H1 (cell line): Measurements from ENCODE around the gene KCNJ2. TPM values are rescaled to one million over a fixed set of nuclear protein-coding genes. Genes with fewer than 3 reads are reported as not detected.

Experiments used
- CTCF ChIA-PET: fragments of 300-600 bp; sonication (Branson Sonifier 250); formaldehyde crosslinking; loops from one replicate; lab custom pipeline; 2021; ENCODE audit not compliant: partially characterized antibody; lab: Charles Lee
- POLR2A ChIA-PET: fragments of 300-600 bp; sonication (Branson Sonifier 250); formaldehyde crosslinking; loops from one replicate; lab custom pipeline; 2021; ENCODE audit warnings: inconsistent platforms; ENCODE audit not compliant: partially characterized antibody; lab: Charles Lee
- DNase-seq, 2 experiments: peaks; one replicate each; pipeline versions ENCODE4 v3.0.0 to v3.0.0-alpha.2; 2010 to 2022; ENCODE audit warnings: low spot score in 2 of 2, low read depth in 1 of 2, mixed read lengths in 1 of 2
- FAIRE-seq: peaks from 2 replicates; lab custom pipeline; 2011; peaks lifted over from hg19 to GRCh38; lab: Jason Lieb, UNC
- H2AFZ ChIP-seq: 2 replicates; pipeline ENCODE4 v1.8.1; 2012; ENCODE audit warnings: low read length, inconsistent platforms
- H2AK5ac ChIP-seq: 2 replicates; pipeline ENCODE4 v1.6.1; 2013; ENCODE audit warnings: low read depth, low read length
- H2BK120ac ChIP-seq: replicated peaks from 2 replicates; pipeline ENCODE3; 2013; ENCODE audit warnings: low read depth, low read length, inconsistent platforms
- H2BK12ac ChIP-seq: 2 replicates; pipeline ENCODE4 v1.6.1; 2013; ENCODE audit warnings: low read depth, low read length
- H2BK15ac ChIP-seq: 2 replicates; pipeline ENCODE4 v1.6.1; 2013; ENCODE audit warnings: low read length
- H2BK20ac ChIP-seq: 2 replicates; pipeline ENCODE4 v1.6.1; 2013; ENCODE audit warnings: low read length
- H2BK5ac ChIP-seq: 2 replicates; pipeline ENCODE4 v1.6.1; 2013; ENCODE audit warnings: low read depth, low read length
- H3K14ac ChIP-seq: 2 replicates; pipeline ENCODE4 v1.6.1; 2013; ENCODE audit warnings: inconsistent platforms; ENCODE audit not compliant: insufficient read length
- H3K18ac ChIP-seq: 2 replicates; pipeline ENCODE4 v1.6.1; 2013; ENCODE audit warnings: low read length; ENCODE audit errors: extremely low read depth
- H3K23ac ChIP-seq: 2 replicates; pipeline ENCODE4 v1.6.1; 2013; ENCODE audit warnings: inconsistent platforms; ENCODE audit not compliant: insufficient read length
- H3K23me2 ChIP-seq: 2 replicates; pipeline ENCODE4 v1.6.1; 2013; ENCODE audit warnings: low read depth, low read length
- H3K27ac ChIP-seq: 2 replicates; pipeline ENCODE4 v1.6.1; 2011; ENCODE audit warnings: low read depth, low read length, inconsistent platforms
- H3K27me3 ChIP-seq, 4 experiments: replicated peaks in 1 of 4; 1 replicate in 1 of 4; 2 replicates in 3 of 4; pipeline versions ENCODE4 v1.6.1 to v1.8.1; 2011 to 2013; ENCODE audit warnings: low read length in 3 of 4, mild to moderate bottlenecking in 3 of 4, inconsistent platforms in 2 of 4, mixed read lengths in 2 of 4, moderate library complexity in 1 of 4; ENCODE audit not compliant: control insufficient read depth in 3 of 4, insufficient read depth in 3 of 4; ENCODE audit errors: extremely low read depth in 1 of 4
- H3K36me3 ChIP-seq, 4 experiments: 2 replicates each; pipeline versions ENCODE4 v1.6.1 to v1.8.1; 2011 to 2013; ENCODE audit warnings: mild to moderate bottlenecking in 4 of 4, low read length in 3 of 4, moderate library complexity in 2 of 4, control low read depth in 1 of 4, inconsistent platforms in 1 of 4; ENCODE audit not compliant: insufficient read depth in 4 of 4, control insufficient read depth in 2 of 4
- H3K4ac ChIP-seq: replicated peaks from 2 replicates; pipeline ENCODE3; 2013; ENCODE audit warnings: low read length, low read depth, mixed read lengths, inconsistent platforms; ENCODE audit not compliant: insufficient read length
- H3K4me1 ChIP-seq, 4 experiments: replicated peaks in 1 of 4; 1 replicate in 1 of 4; 2 replicates in 3 of 4; pipeline versions ENCODE4 v1.6.1 to v1.8.1; 2011 to 2013; ENCODE audit warnings: low read length in 3 of 4, inconsistent platforms in 2 of 4, mixed read lengths in 1 of 4; ENCODE audit not compliant: insufficient read depth in 4 of 4, control insufficient read depth in 3 of 4
- H3K4me2 ChIP-seq, 2 experiments: 2 replicates each; pipeline versions ENCODE4 v1.6.1 to v1.8.1; 2011 to 2013; ENCODE audit warnings: low read depth in 2 of 2, low read length in 2 of 2, control low read depth in 1 of 2, inconsistent platforms in 1 of 2, mild to moderate bottlenecking in 1 of 2; ENCODE audit not compliant: insufficient read depth in 1 of 2
- H3K4me3 ChIP-seq, 4 experiments: fragments of 200-600, 300-600 bp in 1 of 4; sonication (generic), shearing (Covaris generic), sonication (Bioruptor Twin) in 1 of 4; 2 replicates each; pipeline versions ENCODE4 v1.5.1 to v1.8.1; 2011 to 2016; ENCODE audit warnings: low read length in 4 of 4, low read depth in 3 of 4, control low read depth in 2 of 4, inconsistent platforms in 2 of 4, mild to moderate bottlenecking in 2 of 4, mixed read lengths in 1 of 4, moderate library complexity in 1 of 4; ENCODE audit not compliant: insufficient read depth in 2 of 4; ENCODE audit errors: extremely low read depth in 1 of 4
- H3K56ac ChIP-seq: replicated peaks from 2 replicates; pipeline ENCODE3; 2013; ENCODE audit warnings: low read depth, mild to moderate bottlenecking, mixed read lengths, low read length, inconsistent platforms; ENCODE audit not compliant: insufficient read length
- H3K79me1 ChIP-seq: 2 replicates; pipeline ENCODE4 v1.6.1; 2013; ENCODE audit warnings: low read depth, low read length, control low read depth
- H3K79me2 ChIP-seq, 2 experiments: 2 replicates each; pipeline versions ENCODE4 v1.6.1 to v1.8.1; 2012 to 2013; ENCODE audit warnings: low read length in 2 of 2, mild to moderate bottlenecking in 2 of 2, inconsistent platforms in 1 of 2; ENCODE audit not compliant: insufficient read depth in 2 of 2, control insufficient read depth in 1 of 2
- H3K9ac ChIP-seq, 4 experiments: replicated peaks in 1 of 4; 1 replicate in 1 of 4; 2 replicates in 3 of 4; pipeline versions ENCODE4 v1.6.1 to v1.8.1; 2011 to 2013; ENCODE audit warnings: low read depth in 3 of 4, low read length in 3 of 4, control low read depth in 2 of 4, mild to moderate bottlenecking in 2 of 4, moderate library complexity in 2 of 4, inconsistent platforms in 1 of 4; ENCODE audit errors: extremely low read depth in 1 of 4
- H3K9me3 ChIP-seq, 2 experiments: 2 replicates each; pipeline versions ENCODE4 v1.6.1 to v1.8.1; 2012 to 2013; ENCODE audit warnings: mild to moderate bottlenecking in 2 of 2, moderate library complexity in 2 of 2, control low read depth in 1 of 2, inconsistent platforms in 1 of 2, low read depth in 1 of 2, low read length in 1 of 2, mixed read lengths in 1 of 2; ENCODE audit not compliant: insufficient read depth in 2 of 2
- H4K20me1 ChIP-seq, 2 experiments: replicated peaks in 1 of 2; 2 replicates each; pipeline versions ENCODE3 to v1.8.1; 2011 to 2013; ENCODE audit warnings: inconsistent platforms in 2 of 2, low read length in 2 of 2, mild to moderate bottlenecking in 1 of 2; ENCODE audit not compliant: insufficient read depth in 2 of 2, control insufficient read depth in 1 of 2
- H4K5ac ChIP-seq: 2 replicates; pipeline ENCODE4 v1.6.1; 2013; ENCODE audit warnings: low read length, low read depth, mixed read lengths, inconsistent platforms; ENCODE audit not compliant: insufficient read length
- H4K8ac ChIP-seq: 2 replicates; pipeline ENCODE4 v1.8.0; 2013; ENCODE audit warnings: mild to moderate bottlenecking, moderate library complexity, low read length, inconsistent platforms; ENCODE audit not compliant: insufficient read depth; ENCODE audit errors: extremely low read depth
- H4K91ac ChIP-seq: replicated peaks from 2 replicates; pipeline ENCODE3; 2013; ENCODE audit warnings: low read length, mixed read lengths, inconsistent platforms; ENCODE audit not compliant: insufficient read length
- ASH2L ChIP-seq: fragments of 200-600, 300-600 bp; sonication (generic); IDR thresholded peaks from one replicate; pipeline ENCODE4 v1.7.1; 2017; ENCODE audit warnings: low read length
- CHD1 ChIP-seq: IDR thresholded peaks from 2 replicates; pipeline ENCODE4 v1.6.1; 2012; ENCODE audit warnings: low read depth, low read length, improper control_type of control experiment
- CTBP2 ChIP-seq: IDR thresholded peaks from 2 replicates; pipeline ENCODE4 v1.7.0; 2011; ENCODE audit warnings: borderline replicate concordance, mild to moderate bottlenecking, moderate library complexity, mixed read lengths, low read length; ENCODE audit not compliant: insufficient read depth, insufficient read length
- CTCF ChIP-seq, 3 experiments: IDR thresholded peaks; 1 replicate in 2 of 3; 2 replicates in 1 of 3; pipeline versions ENCODE4 v1.5.1 to v1.6.1; 2011; ENCODE audit warnings: low read length in 3 of 3, mild to moderate bottlenecking in 3 of 3, inconsistent platforms in 2 of 3, low read depth in 1 of 3, moderate library complexity in 1 of 3; ENCODE audit not compliant: insufficient read depth in 1 of 3; ENCODE audit errors: control extremely low read depth in 1 of 3
- EGR1 ChIP-seq: IDR thresholded peaks from 2 replicates; pipeline ENCODE4 v1.6.1; 2011; ENCODE audit warnings: low read depth, low read length, borderline replicate concordance
- KDM5A ChIP-seq: fragments of 200-600 bp; IDR thresholded peaks from 2 replicates; pipeline ENCODE4 v1.7.1; 2012; ENCODE audit warnings: mild to moderate bottlenecking, low read length, inconsistent platforms, mixed read lengths
- WGBS, 2 experiments: shearing (Covaris generic) in 1 of 2; methylation state at CpG; one replicate each; pipeline versions ENCODE4 v1.1.6 to v1.1.7; 2013 to 2015; ENCODE audit warnings: low lambda C conversion rate in 2 of 2, mixed read lengths in 2 of 2, inconsistent platforms in 1 of 2, low coverage in 1 of 2, missing lambda C conversion rate in 1 of 2; ENCODE audit not compliant: insufficient replicate concordance in 2 of 2, insufficient coverage in 1 of 2, insufficient read length in 1 of 2; ENCODE audit errors: extremely low coverage in 1 of 2, missing lambda C conversion rate in 1 of 2; 5-methylcytosine and 5-hydroxymethylcytosine counted together
- polyA plus RNA-seq, 7 experiments: library from polyadenylated mRNA; depleted of rRNA in 3 of 7; stranded (reverse) in 5 of 7; unstranded in 2 of 7; fragments of >200 nt in 5 of 7; fragments of 200-250 nt in 2 of 7; gene quantifications; 1 replicate in 5 of 7; 2 replicates in 1 of 7; 4 replicates in 1 of 7; pipeline versions ENCODE4 v1.2.1 to v1.2.3, GENCODE V29; 2011 to 2013; ENCODE audit warnings: missing spikeins in 2 of 7, mixed read lengths in 2 of 7
- total RNA-seq: library from RNA; stranded (reverse); fragmentation: NEBNext Ultra II Directional; extraction: Animal tissue kit (Norgen Biotek cat#: 25700); gene quantifications from 2 replicates; pipeline ENCODE4 v1.2.1, GENCODE V29; 2021

Gene KCNJ2
- total and polyA plus RNA-seq, 2 of the 8 experiments (the other 6 are each of a cell fraction or from before 2014, with no cell fraction given): 0.23 to 0.76 TPM

DNA sequence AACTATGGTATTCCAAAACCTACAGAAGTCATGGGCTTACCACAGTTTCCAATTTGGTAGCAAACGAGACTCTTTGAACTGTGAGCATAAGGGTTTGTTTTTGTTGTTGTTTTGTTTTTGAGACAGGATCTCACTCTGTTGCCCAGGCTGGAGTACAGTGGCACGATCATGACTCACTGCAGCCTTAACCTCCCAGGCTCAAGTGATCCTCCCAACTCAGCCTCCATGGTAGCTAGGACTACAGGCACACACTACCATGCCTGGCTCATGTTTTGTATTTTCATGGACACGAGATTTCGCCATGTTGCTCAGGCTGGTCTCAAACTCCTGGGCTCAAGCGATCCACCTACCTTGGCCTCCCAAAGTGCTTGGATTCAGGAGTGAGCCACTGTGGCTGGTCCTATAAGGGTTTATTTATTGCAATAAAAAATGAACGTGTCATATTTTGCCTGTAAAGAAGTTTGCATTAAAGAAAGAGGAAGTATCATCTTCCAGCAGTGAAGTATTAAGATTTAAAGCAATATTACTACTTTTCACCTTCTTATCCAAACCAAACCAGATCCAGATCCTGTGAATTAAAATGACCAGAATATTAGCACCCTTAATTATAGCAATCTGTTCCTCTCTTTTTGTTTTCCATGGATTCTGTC, 37.2 kb downstream of the KCNJ2 start:
- Histone ChIP-seq H3K4ac (no peak overlapping the region), H3K4me1 (no peaks in the 10 kb centered on the region; a peak in 2 of 7 replicates), H4K5ac (no peak overlapping the region), H4K8ac (no peak overlapping the region), H3K23me2 (no peaks in the 10 kb centered on the region), H3K4me3 (no peak overlapping the region), H2AFZ (no peak overlapping the region), H3K9me3 (no peaks in the 10 kb centered on the region), H2AK5ac (no peak overlapping the region), H2BK5ac (no peak overlapping the region), H3K18ac (no peak overlapping the region), H4K91ac (no peak overlapping the region), H3K79me2 (no peaks in the 10 kb centered on the region), H2BK15ac (no peak overlapping the region), H3K23ac (no peak overlapping the region), H3K36me3 (no peaks in the 10 kb centered on the region), H2BK12ac (no peak overlapping the region), H3K9ac (no peak overlapping the region), H4K20me1 (no peaks in the 10 kb centered on the region), H3K4me2 (no peak overlapping the region), H3K27me3 (no peaks in the 10 kb centered on the region), H3K79me1 (no peaks in the 10 kb centered on the region), H2BK120ac (no peak overlapping the region), H3K14ac (no peak overlapping the region), H2BK20ac (no peak overlapping the region), H3K27ac (no peak overlapping the region), H3K56ac (no peak overlapping the region)
- WGBS, 2 experiments: 86% methylated on average over 6 of the region's 6 CpGs; no CpG with 5 or more reads in 1 of the 2 experiments
- no peak for FAIRE-seq
- ChIA-PET CTCF (interaction anchor here (0.6 kb wide), 1 partner anchor 483 kb away, joined by 3 read pairs; no protein-coding TSS in a partner anchor), POLR2A (no interaction called here)
- no peak for DNase-seq
- no peak for TF ChIP-seq CHD1
- no peak for TF ChIP-seq CTCF (IDR thresholded peaks at IDR 0.05; ENCODE audit: control extremely low read depth in 1 of 3, insufficient read depth in 1 of 3, low read depth in 1 of 3, low read length in 3 of 3)
- no peak for TF ChIP-seq EGR1
- no peak for TF ChIP-seq ASH2L
- no peak for TF ChIP-seq KDM5A
- no peak for TF ChIP-seq CTBP2
